Choroid plexus epithelial cell (primary cell): Measurements from ENCODE around the gene RBM10.

ENCODE experiments used
- DNase-seq: peaks from one replicate; pipeline ENCODE4 v3.0.0-alpha.2; 2010; ENCODE audit warnings: low read depth
- H3K4me3 ChIP-seq: 2 replicates; pipeline ENCODE4 v1.5.1; 2011; ENCODE audit warnings: low read depth, mild to moderate bottlenecking, control low read depth, low read length, moderate library complexity
- CTCF ChIP-seq: conservative IDR thresholded peaks from 2 replicates; pipeline ENCODE4 v1.5.1; 2011; ENCODE audit warnings: low read depth, mild to moderate bottlenecking, control low read depth, inconsistent platforms, low read length, moderate library complexity

Gene RBM10

GRCh38 chrX:47201345-47201944, 56.4 kb downstream of the RBM10 start:
- TF ChIP-seq CTCF, result no peak
- no peak for DNase-seq
- no peak overlapping the region for H3K4me3 ChIP-seq

- no peak overlapping the region for H3K4me3 ChIP-seq
- TF ChIP-seq CTCF, result no peak
- DNase-seq, result no peak
Measured at GRCh38 chrX:47202316-47202715, 57.3 kb downstream of the RBM10 start.

DNA sequence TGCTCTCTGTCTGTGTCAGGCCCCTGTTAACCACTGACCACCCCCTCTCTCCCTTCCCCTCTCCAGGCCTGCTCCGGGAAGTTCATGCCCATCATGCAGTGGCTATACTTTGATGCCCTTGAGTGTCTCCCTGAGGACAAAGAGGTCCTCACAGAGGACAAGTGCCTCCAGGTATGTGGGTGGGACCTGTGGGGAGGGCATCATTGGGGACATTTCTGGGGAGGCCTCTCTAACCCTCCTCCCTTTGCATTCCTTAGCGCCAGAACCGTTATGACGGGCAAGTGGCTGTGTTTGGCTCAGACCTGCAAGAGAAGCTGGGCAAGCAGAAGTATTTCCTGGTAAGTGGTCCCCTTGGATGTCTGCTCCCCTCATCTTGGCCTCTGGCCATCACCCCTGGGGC, 57.9 kb downstream of the RBM10 start:
- TF ChIP-seq CTCF, result no peak
- DNase-seq, result no peak
- H3K4me3 ChIP-seq, result no peak overlapping the region

GRCh38 chrX:47204970-47205369, 59.9 kb downstream of the RBM10 start:
- TF ChIP-seq CTCF, result no peak
- DNase-seq, result no peak
- H3K4me3 ChIP-seq, result no peak overlapping the region

DNA sequence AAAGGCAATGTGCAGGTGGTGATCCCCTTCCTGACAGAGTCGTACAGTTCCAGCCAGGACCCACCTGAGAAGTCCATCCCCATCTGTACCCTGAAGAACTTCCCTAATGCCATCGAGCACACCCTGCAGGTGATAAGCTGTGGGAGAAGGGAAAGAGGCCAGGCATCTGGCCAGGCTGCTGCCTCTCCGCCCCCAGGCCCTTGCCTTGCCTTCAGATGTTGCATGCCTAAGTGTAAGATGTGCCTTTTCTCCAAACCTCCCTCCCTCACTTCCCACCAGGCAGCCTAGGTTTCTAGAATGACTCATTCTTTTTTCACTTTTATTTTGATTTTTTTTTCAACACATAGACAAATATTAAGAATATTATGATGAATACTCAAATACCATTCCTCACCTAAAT, 61.3 kb downstream of the RBM10 start:
- H3K4me3 ChIP-seq, result no peak overlapping the region
- no peak for TF ChIP-seq CTCF
- peak; percentile 53 for DNase-seq

- no peak overlapping the region for H3K4me3 ChIP-seq
- TF ChIP-seq CTCF, result no peak
- DNase-seq, result no peak
Measured at GRCh38 chrX:47208108-47208507, 63.1 kb downstream of the RBM10 start.

- no peak for DNase-seq
Measured at GRCh38 chrX:47209508-47210238, 64.7 kb downstream of the RBM10 start.

More at GRCh38 chrX:47209508-47210238, 64.7 kb downstream of the RBM10 start:
- H3K4me3 ChIP-seq, result no peak overlapping the region
- TF ChIP-seq CTCF, result no peak
